Renal cortical epithelial cell (primary cell): ENCODE results near the gene ATP8B4. TPM values are rescaled to one million over a fixed set of nuclear protein-coding genes. Genes with fewer than 3 reads are reported as not detected.

ENCODE experiments used
- DNase-seq: peaks from one replicate; pipeline ENCODE4 v3.0.0-alpha.2; 2011; ENCODE audit warnings: low read depth
- total RNA-seq: library from RNA; depleted of rRNA; stranded (reverse); fragments of >200 nt; gene quantifications from 2 replicates; pipeline ENCODE4 v1.2.3, GENCODE V29; 2014

Gene ATP8B4
- total RNA-seq, 1 donor from 2014 or later = 0.30 TPM

DNA sequence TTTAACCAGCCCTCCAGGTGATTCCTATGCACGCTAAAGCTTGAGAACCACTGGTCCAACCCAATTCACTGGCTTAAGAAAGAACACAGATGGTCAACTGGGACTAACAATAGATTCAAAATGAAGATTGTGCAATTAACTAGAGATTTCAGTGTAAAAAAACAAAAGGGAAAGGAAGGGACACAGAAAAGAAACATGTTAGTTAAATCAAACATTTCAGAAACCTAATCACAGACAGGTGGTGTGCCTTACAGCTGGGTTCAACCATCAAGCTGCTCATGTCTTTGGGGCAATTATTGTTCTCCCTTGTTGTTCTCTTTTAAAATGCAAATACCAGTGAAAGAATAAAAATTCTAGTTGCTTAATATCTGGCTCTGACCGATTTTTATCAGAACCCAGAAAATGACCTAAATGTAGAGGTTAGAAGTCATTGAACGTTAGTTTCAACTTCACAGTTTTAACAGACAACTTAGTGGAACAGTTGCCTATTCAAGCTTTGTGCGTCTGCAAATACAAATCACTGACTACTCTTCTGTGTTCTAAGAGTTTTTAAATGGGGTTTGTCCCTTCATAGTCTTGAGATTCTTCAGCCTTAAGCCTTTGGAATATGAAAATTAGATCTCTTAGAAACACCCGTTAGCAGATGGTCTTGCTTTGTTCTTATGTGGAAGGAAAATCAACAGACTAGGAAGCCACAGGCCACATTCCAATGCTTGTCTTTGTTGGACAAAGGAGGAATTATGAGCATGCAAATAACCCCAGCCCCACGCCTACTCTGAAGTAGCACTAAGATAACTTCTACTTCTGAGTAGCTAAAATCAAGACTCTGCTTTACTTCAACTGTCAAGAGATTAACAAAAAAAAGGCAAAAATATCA, 223.4 kb downstream of the ATP8B4 start:
- no peak for DNase-seq

DNA sequence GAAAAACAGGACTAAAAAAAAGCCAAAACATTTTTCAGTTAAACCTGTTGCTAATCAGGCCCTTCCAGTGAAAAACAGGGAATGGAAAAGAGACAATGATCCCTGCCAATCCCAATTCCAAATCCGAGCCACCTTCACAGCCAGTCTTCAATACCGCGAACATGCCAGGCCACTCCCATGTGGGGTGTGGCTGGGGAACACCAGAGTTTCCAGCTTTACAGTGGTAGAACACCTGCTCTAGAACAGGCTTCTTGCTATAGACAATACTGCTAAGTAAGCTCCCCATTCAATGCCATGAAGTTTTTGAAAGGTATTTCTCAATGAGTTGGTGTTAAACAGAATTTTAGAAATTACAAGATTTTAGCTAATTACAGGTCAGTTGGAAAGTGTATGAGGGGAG, 228.3 kb downstream of the ATP8B4 start:
- no peak for DNase-seq

DNA sequence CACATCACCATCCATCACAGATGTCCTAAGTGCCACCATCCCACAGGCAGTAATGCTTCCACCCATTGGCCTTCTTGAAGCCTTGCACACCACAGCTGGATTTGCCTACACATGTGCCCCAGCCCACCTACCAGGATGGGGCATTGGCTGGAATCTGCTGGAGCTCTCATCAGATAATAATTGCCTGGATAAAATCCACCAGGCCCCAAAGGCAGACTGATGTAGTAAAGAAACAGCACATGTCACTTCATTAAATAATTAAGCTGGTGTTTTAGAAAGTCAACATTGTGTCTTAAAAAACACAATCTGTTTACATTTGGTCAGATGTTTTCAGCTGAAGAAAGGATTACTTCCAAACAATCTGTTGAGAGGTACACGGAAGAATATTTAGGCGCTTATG, 229.5 kb downstream of the ATP8B4 start:
- no peak for DNase-seq

DNA sequence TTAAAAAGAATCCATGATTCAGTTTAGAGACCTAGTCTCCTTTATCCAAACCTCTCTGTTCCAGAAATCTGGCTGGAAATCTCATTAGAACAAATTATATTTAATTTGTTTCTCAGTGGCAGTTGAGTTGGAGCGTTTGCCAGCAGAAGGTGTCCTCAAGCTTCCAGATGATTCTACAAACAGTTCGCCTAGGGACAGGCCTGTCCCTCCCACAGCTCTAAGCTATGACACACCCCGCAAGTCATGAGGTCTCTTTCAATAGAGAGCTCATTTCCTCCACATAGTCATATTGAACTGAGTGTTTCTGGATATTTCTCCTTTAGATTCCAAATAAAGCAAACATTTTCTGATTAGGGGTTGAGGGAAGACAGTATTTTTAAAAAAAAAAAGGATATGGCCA, 230.3 kb downstream of the ATP8B4 start:
- DNase-seq = no peak

DNA sequence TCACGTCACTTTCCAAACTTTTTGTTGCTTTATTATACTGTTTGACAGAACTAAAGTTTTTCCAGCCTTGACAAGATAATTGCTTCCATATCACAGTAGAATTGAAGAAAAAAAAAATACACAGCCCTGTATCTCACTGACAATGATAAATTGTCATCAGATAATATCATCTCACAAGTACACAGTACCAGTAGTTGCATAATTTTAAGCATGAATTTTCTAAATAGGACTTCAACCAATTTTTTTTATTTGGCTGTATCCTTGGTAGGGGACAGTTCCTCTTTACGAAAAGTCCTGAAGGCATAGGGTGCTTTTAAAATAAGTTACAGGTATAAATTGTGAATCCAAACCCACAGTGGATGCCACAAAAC, 230.7 kb downstream of the ATP8B4 start:
- DNase-seq = no peak

DNA sequence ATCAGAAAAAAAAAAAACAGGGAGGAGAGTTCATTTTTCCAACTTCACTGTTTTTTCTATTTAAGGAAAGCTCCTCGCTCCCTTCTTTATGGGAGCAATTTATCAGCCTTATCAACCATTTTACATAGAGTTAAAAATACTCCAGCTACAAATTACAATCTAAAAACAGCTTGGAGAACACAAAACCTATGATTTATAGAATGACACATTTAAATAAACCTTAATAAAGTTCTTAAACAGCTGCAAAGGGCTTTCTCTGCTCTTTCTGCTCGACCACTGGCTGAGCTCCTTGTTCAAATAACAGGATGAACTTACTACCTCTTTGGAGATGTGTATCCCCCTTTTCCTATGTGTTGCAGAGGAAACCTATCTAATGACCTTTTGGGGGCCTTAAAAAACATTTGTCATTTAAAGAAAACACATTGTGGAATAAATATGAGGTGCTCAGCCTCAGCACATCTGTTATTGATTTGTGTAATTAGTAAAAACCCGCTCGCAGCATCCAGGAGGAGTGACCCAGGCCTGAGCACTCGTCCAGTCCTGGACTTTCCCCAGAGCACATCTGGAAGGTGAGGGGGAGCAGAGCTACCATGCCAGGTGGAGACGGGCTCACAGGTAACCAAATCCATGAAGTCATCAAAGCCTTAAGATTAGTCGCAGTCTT, 231.2 kb downstream of the ATP8B4 start:
- DNase-seq = no peak

DNA sequence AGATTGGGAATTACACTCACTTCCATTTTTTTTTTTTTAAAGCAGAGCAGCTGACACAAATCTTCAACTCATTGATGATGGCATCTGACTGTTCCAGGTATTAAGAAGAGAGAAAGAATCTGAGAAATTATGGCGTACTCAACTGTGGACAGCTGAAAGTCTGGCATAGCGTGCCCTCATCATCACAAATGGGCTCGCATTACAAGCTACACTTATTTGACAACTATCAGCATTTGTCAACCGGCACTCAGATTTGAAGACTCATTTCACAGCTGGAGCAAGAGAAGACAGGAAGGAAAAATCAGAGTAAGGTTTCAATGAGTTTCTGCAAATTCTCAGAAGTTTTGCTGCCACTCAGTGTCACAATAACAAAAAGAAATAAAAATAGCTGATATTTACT, 235.9 kb downstream of the ATP8B4 start:
- no peak for DNase-seq

DNA sequence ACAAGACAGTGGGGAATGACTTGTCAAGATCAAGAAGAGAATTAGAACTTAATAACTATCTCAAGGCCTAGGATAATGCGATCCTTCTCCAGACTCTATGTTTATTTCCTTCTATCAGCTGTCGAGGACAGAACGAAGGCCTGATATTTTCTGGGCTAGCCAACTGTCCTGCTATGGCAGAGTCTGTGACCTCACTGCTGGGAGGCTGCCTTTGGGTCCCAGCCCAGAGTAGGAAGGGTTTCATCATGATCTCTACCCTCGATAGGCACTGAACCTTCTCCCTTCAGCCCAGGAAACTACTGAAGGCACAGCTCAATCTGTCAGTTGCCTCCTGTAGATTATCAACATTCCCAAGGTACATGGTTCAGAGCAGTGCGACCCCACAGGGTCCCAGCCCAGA, 237.2 kb downstream of the ATP8B4 start:
- DNase-seq = no peak

DNA sequence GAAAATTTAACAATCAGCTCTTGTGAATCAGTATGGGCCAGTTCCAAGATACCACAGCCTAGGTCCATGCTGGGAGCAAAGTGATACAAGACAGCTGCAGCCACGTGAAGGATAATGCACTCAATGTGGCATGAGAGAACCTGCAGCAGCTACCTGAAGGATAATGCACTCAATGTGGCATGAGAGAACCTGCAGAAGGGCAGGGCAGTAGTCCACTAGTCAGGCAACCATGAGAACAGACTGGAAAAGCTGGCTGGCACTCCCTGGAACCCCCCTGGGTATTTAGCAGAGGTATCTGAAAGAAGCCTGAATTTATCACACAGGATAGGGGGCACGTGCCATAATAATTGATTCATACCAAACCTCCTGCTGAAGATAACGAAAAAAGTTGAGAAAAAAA, 237.6 kb downstream of the ATP8B4 start:
- DNase-seq = no peak

DNA sequence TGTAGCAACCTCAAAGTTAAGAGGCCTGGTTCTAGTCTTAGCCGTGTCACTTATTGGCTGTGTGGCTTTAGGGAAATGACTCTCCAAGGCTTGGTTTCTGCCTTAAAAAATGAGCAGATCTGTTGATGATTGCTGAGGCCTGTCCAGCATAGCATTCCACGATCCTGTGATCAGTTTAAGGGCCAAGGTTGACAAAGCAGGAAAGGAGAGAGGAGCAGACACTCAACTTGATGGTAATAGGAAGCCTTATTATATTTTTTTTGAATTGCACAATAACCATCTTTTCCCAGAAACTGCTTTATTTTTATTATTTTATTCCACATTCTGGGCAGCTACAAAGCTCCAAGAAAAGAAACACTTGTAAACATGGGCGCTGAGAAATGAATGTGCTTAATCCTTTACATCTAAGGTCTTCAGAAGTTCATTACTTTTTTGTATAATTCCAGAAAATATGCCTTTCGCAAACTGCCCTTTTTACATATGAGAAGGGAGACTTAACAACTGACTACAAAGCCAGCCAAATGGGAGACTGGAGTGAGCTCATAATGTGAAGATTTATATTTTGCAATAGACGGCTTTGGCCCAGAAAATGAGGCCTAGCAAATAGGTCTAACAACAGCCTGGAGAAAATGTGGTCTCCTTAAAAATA, 241.0 kb downstream of the ATP8B4 start:
- no peak for DNase-seq

DNA sequence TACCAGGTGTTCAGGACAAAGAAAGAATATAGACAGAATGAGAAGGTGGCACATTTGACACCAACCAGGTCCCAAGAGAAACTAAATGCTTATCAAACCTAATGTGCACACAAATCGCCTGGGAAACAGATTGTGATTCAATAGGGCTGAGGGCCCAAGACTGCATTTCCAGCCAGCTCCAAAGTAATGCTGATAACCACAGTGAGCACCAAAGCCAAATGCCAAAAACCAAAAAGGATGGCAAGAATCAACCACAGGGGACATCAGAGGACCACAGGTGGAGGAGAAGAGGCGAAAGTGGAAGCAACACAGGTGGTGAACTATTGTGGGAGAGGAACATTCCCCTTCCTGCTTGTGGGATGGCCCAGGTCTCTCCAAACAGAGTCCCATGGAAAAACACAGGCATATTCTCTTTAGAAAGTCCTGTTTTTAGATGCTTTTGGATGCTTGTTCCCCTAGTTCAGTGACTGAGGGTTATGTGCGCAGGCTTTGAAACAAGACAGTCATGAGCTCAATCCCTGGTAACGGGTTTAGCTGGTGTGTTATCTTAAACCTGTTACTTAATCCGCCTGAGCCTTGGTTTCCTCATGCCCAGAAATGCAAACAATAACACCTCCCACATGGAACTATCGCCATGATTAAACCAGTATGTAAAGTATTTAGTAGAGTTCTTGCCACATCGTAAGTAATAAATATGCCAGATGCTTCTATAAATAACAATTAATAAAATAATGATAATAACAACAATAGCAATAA, 241.7 kb downstream of the ATP8B4 start:
- no peak for DNase-seq

DNA sequence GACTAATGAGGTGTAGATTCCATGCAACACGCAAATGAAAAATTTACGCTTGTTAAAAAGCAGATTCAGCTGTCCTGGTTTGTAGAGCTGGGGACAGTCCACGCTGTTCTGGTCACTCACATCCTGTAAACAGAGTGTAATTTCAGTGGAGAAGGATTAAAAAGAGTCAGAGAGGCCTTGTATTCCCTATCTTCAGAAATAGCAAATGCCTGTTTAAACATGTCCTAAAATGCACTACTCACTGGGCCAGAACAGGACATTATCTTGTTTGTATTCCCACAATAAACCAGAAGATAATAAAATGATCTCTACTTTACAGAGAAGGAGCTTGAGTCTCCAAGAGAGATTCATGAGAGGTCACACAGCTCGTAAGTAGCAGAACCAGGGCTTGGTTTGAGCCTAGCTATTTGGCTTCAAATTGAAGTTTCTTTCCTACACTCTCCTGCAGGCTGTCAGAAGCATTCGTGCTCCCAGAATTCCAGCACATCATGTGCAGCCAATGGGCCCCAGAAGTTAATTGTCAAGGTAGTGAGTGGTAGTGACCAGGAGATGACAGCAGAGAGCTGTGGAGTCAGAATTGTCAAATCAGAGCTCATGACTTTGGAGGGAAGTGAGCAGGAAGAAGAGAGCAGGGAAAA, 242.5 kb downstream of the ATP8B4 start:
- no peak for DNase-seq

DNA sequence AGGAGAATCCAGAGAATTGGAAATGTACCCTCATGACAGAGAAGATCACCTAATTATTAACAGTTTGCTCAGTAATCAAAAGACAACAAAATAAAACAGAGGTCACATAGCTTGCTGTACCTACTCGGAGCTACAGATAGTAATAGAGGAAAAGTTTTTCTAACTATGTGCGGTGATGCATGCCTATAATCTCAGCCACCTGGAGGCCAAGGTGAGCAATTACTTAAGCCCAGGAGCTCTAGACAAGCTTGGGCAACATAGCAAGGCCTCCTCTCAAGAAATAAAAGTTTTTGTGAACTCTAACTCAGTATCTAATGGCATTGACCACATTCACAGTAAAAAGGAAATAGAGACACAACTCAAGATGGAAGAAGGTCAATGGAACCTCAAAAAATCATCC, 243.6 kb downstream of the ATP8B4 start:
- DNase-seq = no peak

DNA sequence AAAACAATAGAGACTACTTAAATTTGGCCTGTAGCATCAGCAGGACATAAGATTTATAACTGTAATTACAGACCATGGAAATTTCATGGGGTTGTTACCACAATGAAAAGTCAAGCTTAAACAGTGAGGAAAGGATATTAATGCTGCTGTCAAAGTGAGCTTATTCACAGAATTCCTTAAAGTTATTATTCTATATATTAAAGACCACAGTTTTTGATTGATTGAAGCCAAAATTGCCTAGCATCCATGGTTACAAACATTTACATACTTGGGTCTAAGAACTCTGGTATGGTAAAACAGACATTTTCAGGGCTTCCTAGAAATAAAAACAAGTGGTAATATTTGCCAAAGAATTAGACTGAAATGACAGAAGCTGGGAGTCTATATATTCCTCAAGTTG, 248.6 kb downstream of the ATP8B4 start:
- no peak for DNase-seq

DNA sequence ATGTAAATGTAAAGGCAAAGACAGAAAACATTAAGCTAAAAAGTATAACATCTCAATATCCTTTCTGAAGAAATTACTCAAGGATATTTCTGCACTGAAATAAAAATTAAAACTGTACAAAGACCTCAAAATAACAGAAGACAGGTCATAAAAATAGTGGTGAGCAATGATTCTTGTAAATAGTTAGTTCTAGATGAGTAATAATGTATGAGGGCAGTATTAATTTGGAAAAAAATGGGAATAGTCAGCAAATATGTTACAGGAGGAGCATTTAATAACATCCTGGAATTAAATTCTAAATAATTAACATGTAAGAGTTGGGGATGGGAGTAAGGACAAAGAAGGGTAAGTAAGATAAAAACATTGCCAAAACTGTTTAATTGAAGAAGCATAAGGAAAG, 250.7 kb downstream of the ATP8B4 start:
- no peak for DNase-seq

DNA sequence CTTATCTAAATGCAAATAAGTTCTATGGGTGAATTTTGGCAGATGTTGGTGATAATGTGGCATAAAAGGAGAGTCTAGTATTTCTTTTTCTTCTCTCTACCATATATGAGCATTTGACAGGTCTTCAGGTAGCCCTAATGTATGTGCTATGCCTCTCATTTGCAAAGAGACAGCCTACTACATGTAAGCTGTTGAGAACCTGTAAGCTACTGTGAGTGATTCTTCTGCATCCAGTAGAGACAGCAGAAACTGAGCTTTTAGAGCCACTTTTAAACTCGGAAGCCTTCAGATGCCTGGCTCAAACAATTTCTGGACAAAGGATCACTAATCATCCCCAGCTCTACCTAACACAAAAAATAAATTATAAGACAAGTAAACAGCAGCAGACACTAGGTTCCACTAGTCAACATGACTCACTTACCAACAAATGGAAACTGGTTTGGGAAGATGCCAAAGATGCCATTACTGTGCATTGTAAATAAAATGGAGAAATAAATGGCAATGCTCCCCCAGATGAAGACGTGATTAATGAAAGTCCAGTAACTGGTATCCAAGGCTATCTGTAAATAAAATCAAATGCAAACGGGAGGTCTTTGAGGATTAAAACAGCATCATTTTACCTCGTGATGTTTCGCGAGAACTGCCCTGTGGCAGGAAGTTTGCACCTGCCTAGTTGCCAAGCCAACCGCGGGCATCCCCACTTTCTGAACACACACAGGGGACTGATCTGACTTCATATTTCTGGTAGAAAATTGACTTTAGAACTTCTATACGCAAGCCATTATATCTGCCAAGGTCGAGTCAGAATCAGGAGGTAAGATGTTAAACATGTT, 252.9 kb downstream of the ATP8B4 start:
- peak; percentile 10 for DNase-seq

DNA sequence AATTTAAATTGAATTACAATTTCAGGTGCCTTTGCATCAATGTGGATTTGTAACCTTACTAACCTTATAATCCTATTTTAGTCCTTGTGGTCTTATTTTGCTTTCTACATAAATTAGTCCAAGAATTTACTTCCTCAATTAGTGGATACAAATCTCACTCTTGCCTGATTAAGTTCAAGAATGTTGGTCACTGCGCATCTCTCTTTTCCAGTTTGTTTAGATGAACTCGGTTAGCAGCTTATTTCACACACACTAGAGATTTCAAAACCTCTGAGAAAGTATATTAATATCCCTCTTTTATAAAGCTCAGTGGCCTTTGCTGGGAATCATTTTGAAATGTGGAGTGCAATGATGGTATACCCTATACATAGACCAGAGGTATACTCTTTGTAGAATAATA, 254.8 kb downstream of the ATP8B4 start:
- DNase-seq = no peak

DNA sequence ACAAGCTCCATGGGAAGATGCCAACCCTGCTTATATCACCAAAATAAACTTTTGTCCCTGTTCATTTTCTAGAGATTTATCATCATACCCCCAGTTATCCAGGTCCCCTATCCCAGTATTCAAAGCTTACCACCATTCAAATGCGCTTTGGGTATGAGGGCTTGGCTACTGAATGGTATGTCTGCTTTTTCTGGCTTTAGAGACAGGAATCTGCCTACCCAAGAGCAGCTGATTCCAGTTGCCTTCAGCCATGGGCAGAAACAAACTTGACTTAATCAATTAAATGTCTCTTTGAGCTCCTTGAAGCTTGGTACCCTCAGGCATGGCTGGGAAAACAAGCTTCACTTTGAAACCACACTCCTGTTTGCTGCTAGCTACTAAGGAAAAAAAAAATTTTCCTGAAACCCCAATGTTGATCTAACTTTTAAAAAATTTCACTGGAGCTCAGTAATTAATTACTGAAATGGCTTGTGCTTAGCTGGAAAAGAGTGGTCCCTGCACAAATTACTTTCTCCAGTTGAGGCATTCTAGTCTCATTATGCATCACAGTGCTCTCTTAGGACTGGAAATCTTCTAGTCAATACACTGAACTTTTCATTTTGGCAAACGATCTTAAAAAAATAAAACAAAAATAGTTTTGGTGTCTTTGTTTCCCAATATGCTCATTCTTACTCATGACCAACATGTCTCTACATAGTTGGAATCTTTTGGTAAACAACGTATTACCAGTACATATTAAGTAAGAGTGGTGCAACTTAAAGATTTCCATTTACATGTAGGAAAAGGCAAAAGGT, 255.4 kb downstream of the ATP8B4 start:
- peak; percentile 7 for DNase-seq

DNA sequence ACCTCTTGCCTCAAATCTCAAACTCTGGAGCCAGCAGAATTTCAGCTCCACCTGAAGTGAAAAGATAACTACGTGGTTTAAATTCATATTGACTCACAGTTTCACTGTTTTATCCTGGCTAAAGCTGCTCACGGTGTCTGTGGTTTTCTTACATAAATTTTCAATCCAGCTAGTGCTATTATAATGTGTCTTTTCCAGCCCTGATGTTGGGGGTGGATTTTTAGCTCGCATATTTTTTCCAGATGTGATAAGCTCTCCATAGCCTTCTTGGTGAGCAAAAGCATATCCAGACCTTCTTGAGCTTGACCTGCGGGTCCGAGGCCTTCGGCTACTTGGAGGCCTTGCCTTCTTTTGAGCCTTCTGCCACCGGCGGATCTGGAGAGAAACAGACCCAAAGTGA, 258.9 kb downstream of the ATP8B4 start:
- no peak for DNase-seq
